ENCODE data around the gene CUBN.
"Not testable (repeated sequence)": the region's sequence is repeated elsewhere in the genome, so short reads cannot be mapped to it uniquely, and the experiment has no call there.

The CUBN gene

GRCh38 chr10:17140386-17140761 lies 10.8 kb upstream of the CUBN start:
- no peak for DNase-seq

GRCh38 chr10:17138460-17139042 lies 8.9 kb upstream of the CUBN start:
- DNase-seq, result no peak

DNA sequence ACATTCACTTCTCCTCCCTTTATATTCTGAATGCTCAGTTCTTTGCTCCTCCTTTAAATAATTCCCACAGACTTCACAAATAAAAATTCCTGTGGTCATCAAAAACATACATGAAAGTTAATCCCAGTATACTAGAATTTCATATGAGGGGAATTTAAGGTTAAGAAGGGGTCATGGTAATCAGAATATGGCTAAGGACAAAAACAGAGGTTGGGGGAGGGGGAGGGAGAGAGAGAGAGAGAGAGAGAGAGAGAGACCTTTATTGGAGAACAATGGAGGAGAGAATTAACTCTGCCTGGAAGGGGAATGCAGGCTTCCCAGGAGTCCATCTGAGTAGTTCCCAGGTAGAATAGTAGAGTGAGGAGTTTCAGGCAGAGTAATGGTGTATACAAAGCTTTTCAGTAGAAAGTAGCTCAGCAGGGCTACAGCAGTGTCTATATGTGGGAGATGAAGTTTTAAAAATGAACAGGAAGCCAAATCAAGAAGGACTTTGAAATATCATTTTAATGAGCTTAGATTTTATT lies 5.2 kb upstream of the CUBN start:
- DNase-seq, result no peak

DNA sequence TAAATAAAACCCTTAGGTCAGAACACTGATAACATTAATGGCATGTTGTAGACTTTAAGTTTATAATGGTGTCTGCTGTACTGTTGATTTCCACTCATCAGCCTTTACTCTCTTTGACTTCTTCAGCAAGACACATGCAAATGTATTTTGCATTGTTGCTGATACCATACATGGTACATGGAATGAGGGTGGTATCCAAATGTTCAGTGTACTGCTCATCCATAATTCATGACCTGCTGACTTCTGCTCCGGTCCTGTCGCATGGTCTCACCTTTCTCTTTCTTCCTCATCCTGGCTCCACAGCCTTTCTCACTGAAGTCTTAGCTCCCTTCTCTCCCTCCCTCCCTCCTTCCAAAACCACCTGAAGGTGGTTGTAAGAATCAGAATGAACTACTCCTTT lies 4.7 kb upstream of the CUBN start:
- no peak for DNase-seq

DNA sequence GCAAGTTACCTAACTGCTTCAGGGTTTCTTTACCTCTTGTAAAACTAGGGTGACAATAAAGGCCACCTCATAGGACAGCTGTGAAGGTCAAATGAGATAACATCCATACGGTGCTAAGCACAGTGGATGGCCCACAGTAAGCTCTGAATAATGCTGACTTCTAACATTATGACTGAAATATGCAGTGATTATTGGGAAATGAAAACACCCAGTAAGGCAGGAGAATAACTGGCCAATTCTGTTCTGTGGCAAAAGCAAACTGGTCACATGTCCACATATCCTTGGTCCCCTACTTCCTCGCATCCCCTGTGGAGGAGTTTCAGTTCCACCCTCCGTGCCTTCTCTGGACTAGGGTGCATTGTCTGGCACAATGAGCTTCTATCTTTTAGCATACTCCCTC lies 1.4 kb downstream of the CUBN start:
- no peak for DNase-seq

- no peak for DNase-seq
These were observed 3.3 kb downstream of the CUBN start for GRCh38 chr10:17126327-17126726.

- no peak for DNase-seq
These were observed 4.3 kb downstream of the CUBN start for GRCh38 chr10:17125206-17125893.

DNA sequence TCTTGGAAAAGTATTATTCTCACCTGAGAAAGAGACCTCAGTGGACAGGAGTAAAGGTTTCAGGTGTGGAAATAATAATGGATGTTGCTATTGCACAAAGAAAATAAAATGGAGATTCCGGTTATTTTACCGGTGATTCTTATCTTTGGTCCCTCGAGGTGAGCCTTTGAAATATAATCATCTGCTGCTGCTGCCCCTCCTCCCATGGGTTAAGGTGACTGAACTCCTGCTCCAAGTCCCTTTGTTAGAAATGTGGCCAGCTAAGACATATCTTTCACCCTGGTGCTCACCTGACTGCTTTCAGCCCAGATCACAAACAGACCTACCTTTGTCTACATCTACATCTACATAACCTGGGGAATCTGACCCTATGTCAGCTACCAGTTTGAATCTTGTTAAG lies 5.7 kb downstream of the CUBN start:
- DNase-seq, result no peak

- DNase-seq, result no peak
These were observed 6.6 kb downstream of the CUBN start for GRCh38 chr10:17122726-17123661.

- DNase-seq, result no peak
These were observed 7.6 kb downstream of the CUBN start for GRCh38 chr10:17122052-17122451.

GRCh38 chr10:17120694-17121093 lies 8.9 kb downstream of the CUBN start:
- no peak for DNase-seq

DNA sequence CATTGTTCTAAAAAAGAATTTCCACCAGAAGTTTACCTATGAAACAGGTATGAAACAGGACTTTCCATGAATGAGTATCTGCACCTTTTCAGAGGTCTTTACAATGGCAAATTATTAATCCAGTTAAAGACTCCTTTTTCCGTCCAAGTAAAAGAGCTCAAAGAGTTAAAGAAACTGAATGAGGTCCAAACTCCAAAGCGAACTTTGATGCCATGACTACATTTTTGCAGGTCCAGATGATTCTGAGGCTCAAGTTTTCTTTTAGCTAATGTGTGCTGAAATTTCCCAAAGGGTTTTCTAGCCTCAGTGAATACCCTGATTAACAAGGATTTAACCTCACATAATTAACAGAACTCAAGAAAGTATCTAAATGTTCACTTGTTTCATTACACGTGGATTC lies 9.8 kb downstream of the CUBN start:
- DNase-seq, result no peak

- DNase-seq, result no peak
These were observed 13.4 kb downstream of the CUBN start for GRCh38 chr10:17116193-17116592.

DNA sequence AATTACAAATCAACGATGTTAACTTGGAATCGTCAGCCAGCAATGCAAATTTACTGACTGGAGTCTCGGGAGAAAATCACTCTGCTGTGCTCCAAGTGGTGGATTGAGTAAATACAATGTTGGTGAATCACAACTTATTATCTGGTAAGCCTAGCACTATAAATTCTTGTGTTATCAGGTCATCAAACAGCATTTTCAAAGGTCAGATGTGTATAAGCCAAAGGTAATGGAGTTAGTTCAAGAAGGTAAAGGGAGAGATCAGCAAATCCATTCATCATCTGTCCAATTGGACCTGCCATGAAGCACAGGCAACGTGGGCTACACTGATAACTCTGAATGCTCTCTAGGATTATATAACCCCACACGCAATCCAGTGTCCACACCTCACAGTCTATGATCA lies 13.9 kb downstream of the CUBN start:
- no peak for DNase-seq

DNA sequence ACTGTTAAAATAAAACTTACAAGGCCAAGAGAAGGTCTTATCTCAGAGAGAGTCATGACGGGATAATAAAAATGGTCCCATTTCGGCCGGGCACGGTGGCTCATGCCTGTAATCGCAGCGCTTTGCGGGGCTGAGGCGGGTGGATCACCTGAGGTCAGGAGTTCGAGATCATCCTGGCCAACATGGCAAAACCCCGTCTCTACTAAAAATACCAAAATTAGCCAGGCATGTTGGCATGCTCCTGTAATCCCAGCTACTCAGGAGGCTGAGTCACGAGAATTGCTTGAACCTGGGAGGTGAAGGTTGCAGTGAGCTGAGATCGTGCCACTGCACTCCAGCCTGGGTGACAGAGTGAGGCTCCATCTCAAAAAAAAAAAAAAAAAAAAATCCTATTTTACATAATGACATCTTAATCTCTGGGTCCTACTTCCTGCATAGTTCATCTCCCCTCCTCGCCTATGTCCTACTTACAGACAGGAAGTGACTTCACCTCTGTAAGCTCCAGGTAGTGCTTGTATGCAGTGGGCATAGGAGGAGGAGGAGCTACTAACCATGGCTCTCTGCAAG lies 14.7 kb downstream of the CUBN start:
- not testable (repeated sequence) for DNase-seq

DNA sequence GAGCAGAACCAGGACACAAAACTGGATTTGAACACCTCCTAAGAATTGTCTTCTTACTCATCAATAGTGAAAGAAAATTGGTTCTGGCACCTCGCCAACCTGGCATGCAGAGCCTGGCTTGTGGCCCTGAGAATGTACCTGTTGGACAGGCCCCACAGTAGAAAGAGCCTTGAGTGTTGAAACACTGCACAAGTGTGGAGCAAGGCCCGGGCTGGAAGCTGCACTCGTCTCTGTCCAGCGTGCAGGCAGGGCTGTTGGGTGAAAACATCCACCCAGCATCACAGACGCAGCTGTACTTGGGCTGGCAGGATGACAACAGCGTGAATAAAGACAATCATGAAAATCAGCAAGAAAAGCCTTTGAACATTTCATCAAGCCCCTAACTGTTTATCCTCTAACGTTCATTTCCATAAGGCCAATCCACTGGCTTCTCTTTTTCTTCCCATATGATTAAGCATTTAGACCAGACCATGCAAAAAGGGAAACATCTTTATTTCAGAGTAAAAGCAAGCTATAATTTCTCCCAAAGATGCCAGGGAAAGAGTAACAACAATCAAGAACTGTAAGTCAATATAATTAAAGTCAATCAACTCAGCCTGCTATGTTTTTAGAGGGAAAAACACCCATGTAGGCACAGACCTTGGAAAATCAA lies 15.6 kb downstream of the CUBN start:
- no peak for DNase-seq

- DNase-seq, result no peak
These were observed 16.3 kb downstream of the CUBN start for GRCh38 chr10:17113346-17113745.

GRCh38 chr10:17112566-17112965 lies 17.0 kb downstream of the CUBN start:
- no peak for DNase-seq

DNA sequence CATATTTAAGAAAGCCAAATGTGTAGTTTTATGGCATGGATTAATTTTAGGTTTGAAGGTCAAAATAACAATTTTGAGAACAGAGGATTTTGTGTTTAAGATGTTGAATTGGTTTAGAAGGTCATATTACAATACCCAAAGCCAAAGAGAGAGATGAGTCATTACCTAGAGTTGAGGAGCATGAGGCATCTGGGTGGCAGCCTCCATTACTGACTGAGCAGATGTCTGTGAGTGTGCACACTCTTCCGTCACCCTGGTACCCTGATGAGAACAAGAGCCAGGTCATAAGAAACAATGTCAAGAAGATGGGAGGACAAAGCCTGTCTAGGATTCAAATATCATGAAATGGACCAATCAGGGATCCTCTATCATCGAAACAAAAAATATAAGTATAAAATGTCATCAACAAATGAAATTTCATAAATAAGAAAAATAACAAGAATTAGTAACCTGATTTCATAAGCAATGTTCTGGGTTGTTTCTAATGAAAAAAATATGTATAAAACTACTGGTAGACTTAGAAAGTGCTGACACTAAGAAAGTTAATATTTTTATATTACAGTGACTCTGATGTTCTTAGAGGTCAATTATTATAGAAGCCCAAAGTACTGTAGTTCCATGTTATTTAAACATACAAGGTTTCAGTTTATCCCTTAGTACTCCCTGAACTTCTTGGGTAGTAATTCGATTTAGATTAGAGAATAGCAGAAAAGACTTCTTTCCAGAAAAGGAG lies 20.0 kb downstream of the CUBN start:
- DNase-seq, result no peak

GRCh38 chr10:17109046-17109445 lies 20.6 kb downstream of the CUBN start:
- no peak for DNase-seq

DNA sequence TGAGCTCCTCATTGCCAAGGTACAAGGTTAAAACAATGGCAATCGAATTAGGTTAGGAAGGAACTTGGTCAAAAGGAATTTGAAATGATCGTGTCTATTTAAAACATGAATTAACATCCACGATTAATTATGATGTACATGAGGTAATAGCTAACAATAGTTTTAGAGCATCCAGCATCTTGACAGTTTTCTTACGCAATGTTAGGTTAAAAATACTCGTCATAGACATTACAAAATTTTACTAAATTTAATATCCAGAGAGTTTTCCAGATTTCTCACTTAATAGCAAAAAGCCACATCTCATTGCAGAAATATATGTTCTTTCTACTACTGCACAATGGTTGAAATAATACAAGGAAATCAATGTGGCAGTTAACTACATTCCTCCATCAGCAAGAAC lies 22.6 kb downstream of the CUBN start:
- DNase-seq, result no peak

DNA sequence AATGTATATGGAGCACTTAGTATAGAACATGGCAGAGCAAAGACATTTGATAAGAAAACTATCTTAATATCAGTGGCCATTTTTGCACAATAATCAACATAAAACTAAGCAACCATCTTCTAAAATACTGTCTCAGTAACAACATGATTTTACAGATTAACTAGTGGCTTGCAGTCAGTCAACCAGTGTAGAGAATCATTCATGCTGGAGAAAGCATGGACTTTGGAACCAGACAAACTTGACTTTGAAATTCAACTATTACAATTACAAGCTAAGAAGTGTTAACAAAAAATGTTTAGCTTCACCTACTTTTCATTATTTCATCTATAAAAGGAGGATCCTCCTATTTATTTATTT lies 27.7 kb downstream of the CUBN start:
- no peak for DNase-seq
